K562 (cell line): ENCODE results near the gene SIRT4. TPM values are rescaled to one million over a fixed set of nuclear protein-coding genes. Genes with fewer than 3 reads are reported as not detected.

ENCODE experiments used
- BCOR ChIP-seq: fragments of 450-650 bp; IDR thresholded peaks from 2 replicates; pipeline ENCODE4 v1.6.1; 2016
- CCAR2 ChIP-seq: fragments of 200-400 bp; formaldehyde crosslinking; IDR thresholded peaks from 2 replicates; pipeline ENCODE4 v1.6.1; 2017; ENCODE audit warnings: mild to moderate bottlenecking, low read depth, low read length
- FOXK1 ChIP-seq: sonication (generic); formaldehyde crosslinking; IDR thresholded peaks from 2 replicates; pipeline ENCODE4 v1.8.0; 2022; ENCODE audit warnings: missing genetic modification reagents, mild to moderate bottlenecking, borderline replicate concordance
- IFI16 ChIP-seq: fragments of 250-450 bp; sonication (Bioruptor Pico); IDR thresholded peaks from 2 replicates; pipeline ENCODE4 v2.1.2; 2022; ENCODE audit warnings: mild to moderate bottlenecking, inconsistent platforms
- NR4A1 ChIP-seq, 2 experiments: fragments of 250-450 bp in 1 of 2; fragments of 450-650 bp in 1 of 2; sonication (Bioruptor Pico) in 1 of 2; IDR thresholded peaks; 2 replicates each; pipeline versions ENCODE4 v1.4.0 to v1.6.1; 2016 to 2020; ENCODE audit warnings: mild to moderate bottlenecking in 2 of 2, missing compliant biosample characterization in 1 of 2, missing genetic modification characterization in 1 of 2, moderate library complexity in 1 of 2
- RHOXF2B ChIP-seq: fragments of 250-450 bp; sonication (Bioruptor Pico); conservative IDR thresholded peaks from 2 replicates; pipeline ENCODE4 v1.5.1; 2021
- TAF15 ChIP-seq: fragments of 200-400 bp; formaldehyde crosslinking; IDR thresholded peaks from 2 replicates; pipeline ENCODE4 v1.6.1; 2017; ENCODE audit warnings: mild to moderate bottlenecking, low read depth, low read length, moderate library complexity
- TCF7 ChIP-seq: sonication (generic); IDR thresholded peaks from 2 replicates; pipeline ENCODE4 v1.6.1; 2016; ENCODE audit warnings: antibody characterized with exemption, borderline replicate concordance
- TGIF2 ChIP-seq: sonication (generic); formaldehyde crosslinking; IDR thresholded peaks from 2 replicates; pipeline ENCODE4 v1.8.1; 2022; ENCODE audit warnings: mild to moderate bottlenecking, missing genetic modification reagents, moderate library complexity
- WHSC1 ChIP-seq: IDR thresholded peaks from one replicate; pipeline ENCODE4 v1.6.1; 2012; ENCODE audit warnings: low read length, control low read depth, inconsistent platforms
- ZBTB1 ChIP-seq: sonication (generic); formaldehyde crosslinking; IDR thresholded peaks from 2 replicates; pipeline ENCODE4 v1.8.1; 2023; ENCODE audit warnings: missing genetic modification reagents, low read depth, mild to moderate bottlenecking, borderline replicate concordance
- ZBTB8A ChIP-seq: fragments of 450-650 bp; IDR thresholded peaks from 2 replicates; pipeline ENCODE4 v1.6.1; 2018; ENCODE audit warnings: mild to moderate bottlenecking, moderate library complexity; ENCODE audit not compliant: partially characterized antibody
- polyA plus RNA-seq, 8 experiments: library from polyadenylated mRNA; depleted of rRNA in 4 of 8; stranded (reverse) in 5 of 8; unstranded in 3 of 8; fragments of >200 nt; fragmentation: Nextera tagmentation in 2 of 8; fragmentation: Illumina TruSeq in 1 of 8; extraction: Ambion mirVana in 2 of 8; extraction: Trizol in 1 of 8; gene quantifications; 2 replicates each; pipeline versions ENCODE4 v1.2.1 to v1.2.3, GENCODE V29; 2011 to 2014; ENCODE audit warnings: inconsistent platforms in 1 of 8, missing spikeins in 1 of 8
- total RNA-seq, 7 experiments: library from RNA; depleted of rRNA in 6 of 7; stranded (reverse); fragments of >200 nt in 6 of 7; fragmentation: Illumina TruSeq in 2 of 7; extraction: Trizol in 2 of 7; gene quantifications; 2 replicates each; pipeline versions ENCODE4 v1.2.1 to v1.2.3, GENCODE V29; 2011 to 2021; ENCODE audit warnings: low replicate concordance in 1 of 7
- TF ChIP-seq, protein P1 (sequence below): fragments of 450-650 bp; IDR thresholded peaks from 2 replicates; pipeline ENCODE4 v1.6.1; 2016; ENCODE audit warnings: low read depth, mild to moderate bottlenecking, moderate library complexity
- TF ChIP-seq, protein P2 (sequence below): fragments of 450-650 bp; conservative IDR thresholded peaks from 2 replicates; pipeline ENCODE4 v1.6.1; 2016; ENCODE audit warnings: missing genetic modification characterization, low read depth, mild to moderate bottlenecking, control low read depth, missing compliant biosample characterization
- TF ChIP-seq, protein P3 (sequence below): fragments of 250-450 bp; sonication (Bioruptor Pico); IDR thresholded peaks from 2 replicates; pipeline ENCODE4 v1.4.0; 2020
- TF ChIP-seq, protein P4 (sequence below): fragments of 250-450 bp; sonication (Bioruptor Pico); IDR thresholded peaks from 2 replicates; pipeline ENCODE4 v1.4.0; 2020; ENCODE audit warnings: mild to moderate bottlenecking

The SIRT4 gene
- total and polyA plus RNA-seq, 9 of the 15 experiments (the other 6 are each of a cell fraction or from before 2014, with no cell fraction given), result 0.86 to 5.2 (median 2.4) TPM

DNA sequence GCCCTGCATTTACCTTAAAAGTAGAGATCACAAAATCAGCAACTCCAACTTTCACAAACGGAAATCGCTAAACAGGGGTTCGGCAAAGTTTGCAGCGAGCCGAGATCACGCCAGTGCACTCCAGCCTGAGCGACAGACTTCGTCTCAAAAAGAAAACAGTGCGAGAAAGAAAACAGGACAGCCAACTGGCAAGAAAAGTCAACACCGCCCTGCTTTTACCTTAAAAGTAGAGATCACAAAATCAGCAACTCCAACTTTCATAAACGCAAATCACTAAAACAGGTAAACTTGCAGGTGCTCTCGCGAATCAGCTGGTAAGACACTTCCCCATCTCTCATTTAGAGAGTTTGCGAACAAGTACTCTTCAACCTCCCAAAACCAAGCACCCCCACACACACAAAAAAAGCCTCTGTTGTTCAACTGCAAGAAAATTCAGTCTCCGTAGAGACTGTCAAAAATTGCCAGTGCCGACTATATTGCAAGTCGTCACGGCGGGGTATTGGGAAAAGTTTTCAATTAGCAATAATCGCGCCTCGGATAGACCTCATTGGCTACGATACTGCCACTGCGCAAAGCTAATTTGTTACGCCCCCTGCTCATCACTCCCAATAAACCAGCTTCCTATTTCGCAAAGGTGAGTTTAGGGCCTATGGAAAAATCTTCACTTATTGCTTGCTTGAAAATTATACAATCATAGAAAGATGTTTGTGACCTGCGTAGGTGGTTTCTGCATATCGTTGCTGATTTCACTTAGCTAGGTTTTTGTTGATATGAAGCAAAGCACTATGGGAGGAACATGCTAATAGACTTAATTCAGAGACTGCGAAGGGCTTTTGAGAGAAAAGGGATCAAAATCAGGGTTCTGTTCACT, 9.2 kb upstream of the SIRT4 start, which contains the start of gene RNU4-1 (continued):
- TF ChIP-seq, protein P1, sequence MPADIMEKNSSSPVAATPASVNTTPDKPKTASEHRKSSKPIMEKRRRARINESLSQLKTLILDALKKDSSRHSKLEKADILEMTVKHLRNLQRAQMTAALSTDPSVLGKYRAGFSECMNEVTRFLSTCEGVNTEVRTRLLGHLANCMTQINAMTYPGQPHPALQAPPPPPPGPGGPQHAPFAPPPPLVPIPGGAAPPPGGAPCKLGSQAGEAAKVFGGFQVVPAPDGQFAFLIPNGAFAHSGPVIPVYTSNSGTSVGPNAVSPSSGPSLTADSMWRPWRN, result no peak
- TF ChIP-seq ZBTB1 (CRISPR knock-in tag) (no peak), FOXK1 (peak; percentile 59), RHOXF2B (CRISPR knock-in tag) (no peak), WHSC1 (no peak), TCF7 (peak; percentile 70; the same call in 1 of the 2 replicates), TGIF2 (CRISPR knock-in tag) (no peak), NR4A1 (CRISPR knock-in tag; IDR thresholded peaks at IDR 0.05) (no peak), NR4A1 (tag; IDR thresholded peaks at IDR 0.05) (no peak), ZBTB8A (peak; percentile 60), BCOR (no peak; the same call in 1 of the 2 replicates), CCAR2 (no peak), TAF15 (no peak), IFI16 (CRISPR knock-in tag) (no peak)
- TF ChIP-seq, protein P2, sequence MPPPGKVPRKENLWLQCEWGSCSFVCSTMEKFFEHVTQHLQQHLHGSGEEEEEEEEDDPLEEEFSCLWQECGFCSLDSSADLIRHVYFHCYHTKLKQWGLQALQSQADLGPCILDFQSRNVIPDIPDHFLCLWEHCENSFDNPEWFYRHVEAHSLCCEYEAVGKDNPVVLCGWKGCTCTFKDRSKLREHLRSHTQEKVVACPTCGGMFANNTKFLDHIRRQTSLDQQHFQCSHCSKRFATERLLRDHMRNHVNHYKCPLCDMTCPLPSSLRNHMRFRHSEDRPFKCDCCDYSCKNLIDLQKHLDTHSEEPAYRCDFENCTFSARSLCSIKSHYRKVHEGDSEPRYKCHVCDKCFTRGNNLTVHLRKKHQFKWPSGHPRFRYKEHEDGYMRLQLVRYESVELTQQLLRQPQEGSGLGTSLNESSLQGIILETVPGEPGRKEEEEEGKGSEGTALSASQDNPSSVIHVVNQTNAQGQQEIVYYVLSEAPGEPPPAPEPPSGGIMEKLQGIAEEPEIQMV (tag), result no peak
- TF ChIP-seq, protein P3, sequence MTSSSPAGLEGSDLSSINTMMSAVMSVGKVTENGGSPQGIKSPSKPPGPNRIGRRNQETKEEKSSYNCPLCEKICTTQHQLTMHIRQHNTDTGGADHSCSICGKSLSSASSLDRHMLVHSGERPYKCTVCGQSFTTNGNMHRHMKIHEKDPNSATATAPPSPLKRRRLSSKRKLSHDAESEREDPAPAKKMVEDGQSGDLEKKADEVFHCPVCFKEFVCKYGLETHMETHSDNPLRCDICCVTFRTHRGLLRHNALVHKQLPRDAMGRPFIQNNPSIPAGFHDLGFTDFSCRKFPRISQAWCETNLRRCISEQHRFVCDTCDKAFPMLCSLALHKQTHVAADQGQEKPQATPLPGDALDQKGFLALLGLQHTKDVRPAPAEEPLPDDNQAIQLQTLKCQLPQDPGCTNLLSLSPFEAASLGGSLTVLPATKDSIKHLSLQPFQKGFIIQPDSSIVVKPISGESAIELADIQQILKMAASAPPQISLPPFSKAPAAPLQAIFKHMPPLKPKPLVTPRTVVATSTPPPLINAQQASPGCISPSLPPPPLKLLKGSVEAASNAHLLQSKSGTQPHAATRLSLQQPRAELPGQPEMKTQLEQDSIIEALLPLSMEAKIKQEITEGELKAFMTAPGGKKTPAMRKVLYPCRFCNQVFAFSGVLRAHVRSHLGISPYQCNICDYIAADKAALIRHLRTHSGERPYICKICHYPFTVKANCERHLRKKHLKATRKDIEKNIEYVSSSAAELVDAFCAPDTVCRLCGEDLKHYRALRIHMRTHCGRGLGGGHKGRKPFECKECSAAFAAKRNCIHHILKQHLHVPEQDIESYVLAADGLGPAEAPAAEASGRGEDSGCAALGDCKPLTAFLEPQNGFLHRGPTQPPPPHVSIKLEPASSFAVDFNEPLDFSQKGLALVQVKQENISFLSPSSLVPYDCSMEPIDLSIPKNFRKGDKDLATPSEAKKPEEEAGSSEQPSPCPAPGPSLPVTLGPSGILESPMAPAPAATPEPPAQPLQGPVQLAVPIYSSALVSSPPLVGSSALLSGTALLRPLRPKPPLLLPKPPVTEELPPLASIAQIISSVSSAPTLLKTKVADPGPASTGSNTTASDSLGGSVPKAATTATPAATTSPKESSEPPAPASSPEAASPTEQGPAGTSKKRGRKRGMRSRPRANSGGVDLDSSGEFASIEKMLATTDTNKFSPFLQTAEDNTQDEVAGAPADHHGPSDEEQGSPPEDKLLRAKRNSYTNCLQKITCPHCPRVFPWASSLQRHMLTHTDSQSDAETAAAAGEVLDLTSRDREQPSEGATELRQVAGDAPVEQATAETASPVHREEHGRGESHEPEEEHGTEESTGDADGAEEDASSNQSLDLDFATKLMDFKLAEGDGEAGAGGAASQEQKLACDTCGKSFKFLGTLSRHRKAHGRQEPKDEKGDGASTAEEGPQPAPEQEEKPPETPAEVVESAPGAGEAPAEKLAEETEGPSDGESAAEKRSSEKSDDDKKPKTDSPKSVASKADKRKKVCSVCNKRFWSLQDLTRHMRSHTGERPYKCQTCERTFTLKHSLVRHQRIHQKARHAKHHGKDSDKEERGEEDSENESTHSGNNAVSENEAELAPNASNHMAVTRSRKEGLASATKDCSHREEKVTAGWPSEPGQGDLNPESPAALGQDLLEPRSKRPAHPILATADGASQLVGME (CRISPR knock-in tag), result no peak
- TF ChIP-seq, protein P4, sequence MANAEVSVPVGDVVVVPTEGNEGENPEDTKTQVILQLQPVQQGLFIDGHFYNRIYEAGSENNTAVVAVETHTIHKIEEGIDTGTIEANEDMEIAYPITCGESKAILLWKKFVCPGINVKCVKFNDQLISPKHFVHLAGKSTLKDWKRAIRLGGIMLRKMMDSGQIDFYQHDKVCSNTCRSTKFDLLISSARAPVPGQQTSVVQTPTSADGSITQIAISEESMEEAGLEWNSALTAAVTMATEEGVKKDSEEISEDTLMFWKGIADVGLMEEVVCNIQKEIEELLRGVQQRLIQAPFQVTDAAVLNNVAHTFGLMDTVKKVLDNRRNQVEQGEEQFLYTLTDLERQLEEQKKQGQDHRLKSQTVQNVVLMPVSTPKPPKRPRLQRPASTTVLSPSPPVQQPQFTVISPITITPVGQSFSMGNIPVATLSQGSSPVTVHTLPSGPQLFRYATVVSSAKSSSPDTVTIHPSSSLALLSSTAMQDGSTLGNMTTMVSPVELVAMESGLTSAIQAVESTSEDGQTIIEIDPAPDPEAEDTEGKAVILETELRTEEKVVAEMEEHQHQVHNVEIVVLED (CRISPR knock-in tag), result no peak
